Upper lobe of left lung (tissue), 4 donors: ENCODE measurements around the gene TMEM37.

ENCODE experiments used
- CTCF ChIP-seq, 6 experiments: fragments of 450-650 bp in 4 of 6; fragments of 200-600 bp in 2 of 6; sonication (generic) in 2 of 6; IDR thresholded peaks; one replicate each; pipeline ENCODE4 v1.5.1; 2016 to 2019; ENCODE audit warnings: antibody characterized with exemption in 6 of 6
- POLR2AphosphoS5 ChIP-seq, 2 donors: sonication (generic); formaldehyde crosslinking; IDR thresholded peaks; one replicate each; pipeline ENCODE4 v1.5.1; 2017; ENCODE audit warnings: antibody characterized with exemption in 2 of 2

DNA sequence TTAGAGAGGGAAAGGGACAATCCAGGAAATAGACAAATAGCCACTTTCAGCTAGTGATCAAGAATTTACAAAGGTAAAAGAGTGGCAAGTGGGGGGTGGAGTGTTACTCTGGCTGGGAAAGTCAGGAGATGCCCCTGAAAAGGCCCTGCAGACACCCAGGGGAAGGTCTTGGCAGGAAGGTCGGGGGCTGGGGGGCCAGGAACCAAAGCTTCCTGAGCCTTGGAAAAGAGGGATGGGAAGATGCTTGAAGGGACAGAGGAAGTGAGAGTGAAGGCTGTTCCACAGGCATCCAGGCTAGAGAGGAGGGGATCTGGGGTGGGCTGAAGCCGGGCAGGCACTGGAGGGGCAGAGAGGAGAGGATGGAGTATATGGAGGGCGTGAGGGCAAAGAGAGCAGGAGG lies 3.9 kb upstream of the TMEM37 start:
- TF ChIP-seq CTCF (IDR thresholded peaks at IDR 0.05) (no peak), POLR2AphosphoS5 (IDR thresholded peaks at IDR 0.05) (no peak)
